ENCODE measurements around the gene MYO16.

MYO16 gene

DNA sequence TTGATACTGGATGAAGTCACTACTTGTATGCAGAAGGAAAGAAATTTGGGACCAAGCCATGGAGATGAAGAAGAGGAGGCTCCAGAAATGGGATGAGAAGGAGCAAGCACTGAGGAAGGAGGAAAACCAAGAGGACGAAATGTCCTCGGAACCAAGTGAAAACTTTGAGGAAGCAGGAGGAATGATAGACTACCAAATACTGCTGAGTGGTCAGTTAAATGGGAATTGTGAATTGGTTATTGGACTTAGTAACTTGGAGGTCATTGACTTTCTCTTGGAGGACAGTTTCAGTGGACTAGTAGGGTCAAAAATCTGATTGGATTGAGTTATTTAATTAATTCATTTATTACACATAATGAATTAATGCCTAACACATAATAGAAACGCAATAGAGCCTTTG, 167.9 kb downstream of the MYO16 start:
- no peak for DNase-seq (ENCODE audit: low read depth)

DNA sequence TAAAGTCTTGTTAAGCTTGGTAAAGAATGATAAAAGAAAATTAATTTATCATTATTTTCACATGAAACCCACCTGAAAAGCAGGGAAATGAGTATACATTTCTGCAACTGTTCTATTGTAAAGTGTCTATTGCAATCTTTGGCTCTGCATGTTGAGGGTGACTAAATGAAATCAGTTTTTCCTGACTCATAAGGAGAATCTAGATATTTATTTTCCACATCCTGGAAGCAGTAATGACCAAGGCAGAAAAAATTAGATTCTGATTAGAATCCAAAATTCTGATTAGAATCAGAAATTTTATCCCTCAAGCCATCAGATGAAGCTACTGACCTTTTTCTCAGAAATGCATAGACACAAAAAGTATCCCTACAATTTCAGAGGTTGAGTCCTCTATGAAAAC, 178.4 kb downstream of the MYO16 start:
- DNase-seq (ENCODE audit: low read depth): no peak

- no peak for DNase-seq (ENCODE audit: low read depth)
Measured at GRCh38 chr13:108812165-108812564, 182.8 kb downstream of the MYO16 start.

- DNase-seq (ENCODE audit: low read depth): no peak
Measured at GRCh38 chr13:108812661-108813060, 183.2 kb downstream of the MYO16 start.

- DNase-seq (ENCODE audit: low read depth): no peak
Measured at GRCh38 chr13:108813587-108814170, 184.3 kb downstream of the MYO16 start.

GRCh38 chr13:108816375-108816774, 187.0 kb downstream of the MYO16 start:
- DNase-seq (ENCODE audit: low read depth): no peak

DNA sequence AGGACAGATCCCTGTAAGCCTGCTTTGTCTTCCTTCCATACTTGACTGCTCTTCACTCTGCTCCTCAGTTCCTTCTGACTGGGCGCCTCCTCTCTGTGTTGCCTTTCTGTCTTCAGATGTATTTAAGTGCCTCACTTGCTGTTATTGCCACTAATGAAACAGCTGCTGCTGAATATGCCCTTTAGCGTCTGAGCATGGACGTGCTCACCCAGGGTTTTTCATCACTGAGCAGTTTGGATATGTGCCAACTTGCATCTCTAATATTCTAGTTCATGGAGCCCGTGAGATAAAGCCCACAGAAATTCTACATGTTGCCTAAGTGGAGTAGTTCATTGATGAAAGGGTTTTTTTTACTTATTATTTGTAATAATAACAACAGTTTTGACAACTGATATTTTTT, 198.2 kb downstream of the MYO16 start:
- no peak for DNase-seq (ENCODE audit: low read depth)

GRCh38 chr13:108828086-108828815, 198.8 kb downstream of the MYO16 start:
- no peak for DNase-seq (ENCODE audit: low read depth)

GRCh38 chr13:108830916-108831315, 201.5 kb downstream of the MYO16 start:
- DNase-seq (ENCODE audit: low read depth): no peak

DNA sequence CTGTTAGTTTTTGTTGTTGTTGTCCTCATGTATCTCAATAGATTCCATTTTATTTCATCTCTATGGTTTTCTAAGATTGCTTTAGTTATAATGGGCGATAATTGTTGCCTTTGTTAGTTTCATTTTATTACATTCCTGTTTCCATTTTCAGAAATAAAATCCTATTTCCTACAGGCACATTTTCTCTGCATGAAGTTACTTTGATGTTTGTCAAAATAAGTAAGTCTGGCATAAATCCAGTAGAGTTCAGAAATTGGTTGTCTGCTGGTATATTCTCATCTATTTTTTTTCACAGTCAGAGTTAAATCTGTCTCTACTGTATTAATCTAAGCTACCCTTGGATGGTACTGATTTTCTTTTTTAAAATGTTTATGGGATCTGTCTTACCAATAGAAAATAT, 204.1 kb downstream of the MYO16 start:
- DNase-seq (ENCODE audit: low read depth): no peak

GRCh38 chr13:108834193-108834592, 204.8 kb downstream of the MYO16 start:
- no peak for DNase-seq (ENCODE audit: low read depth)

DNA sequence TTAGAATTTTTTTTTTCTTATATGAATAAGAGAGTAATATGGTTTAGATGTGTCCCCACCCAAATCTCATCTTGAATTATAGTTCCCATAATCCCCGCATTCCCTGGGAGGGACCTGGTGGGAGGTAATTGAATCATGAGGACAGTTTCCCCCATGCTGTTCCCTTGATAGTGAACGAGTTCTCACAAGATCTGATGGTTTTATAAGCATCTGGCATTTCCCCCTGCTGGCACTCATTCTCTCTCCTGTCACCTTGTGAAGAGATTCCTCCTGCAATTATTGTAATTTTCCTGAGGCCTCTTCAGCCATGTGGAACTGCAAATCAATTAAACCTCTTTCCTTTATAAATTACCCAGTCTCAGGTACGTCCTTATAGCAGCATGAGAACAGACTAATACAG, 205.7 kb downstream of the MYO16 start:
- DNase-seq (ENCODE audit: low read depth): no peak

GRCh38 chr13:108850691-108851090, 221.3 kb downstream of the MYO16 start:
- no peak for DNase-seq (ENCODE audit: low read depth)

DNA sequence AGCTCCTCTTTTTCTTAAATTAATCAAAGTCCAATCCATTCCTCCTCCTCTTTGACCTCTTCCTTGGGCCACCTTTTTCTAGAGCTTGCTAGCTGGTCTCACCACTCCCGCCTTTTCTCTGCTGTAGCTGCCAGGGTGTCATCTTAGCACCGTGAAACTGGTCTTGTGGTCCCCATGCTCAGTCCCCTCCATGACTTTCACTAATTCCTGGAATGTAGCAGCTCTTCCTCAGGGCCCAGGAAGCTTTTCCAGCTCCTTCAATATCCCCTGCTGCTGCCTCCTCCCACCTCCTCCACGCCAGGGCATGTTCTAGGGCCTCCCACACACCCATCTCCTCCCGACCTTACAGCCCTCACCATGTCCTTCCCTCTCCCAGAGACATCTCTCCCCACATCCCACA, 222.2 kb downstream of the MYO16 start:
- DNase-seq (ENCODE audit: low read depth): no peak

DNA sequence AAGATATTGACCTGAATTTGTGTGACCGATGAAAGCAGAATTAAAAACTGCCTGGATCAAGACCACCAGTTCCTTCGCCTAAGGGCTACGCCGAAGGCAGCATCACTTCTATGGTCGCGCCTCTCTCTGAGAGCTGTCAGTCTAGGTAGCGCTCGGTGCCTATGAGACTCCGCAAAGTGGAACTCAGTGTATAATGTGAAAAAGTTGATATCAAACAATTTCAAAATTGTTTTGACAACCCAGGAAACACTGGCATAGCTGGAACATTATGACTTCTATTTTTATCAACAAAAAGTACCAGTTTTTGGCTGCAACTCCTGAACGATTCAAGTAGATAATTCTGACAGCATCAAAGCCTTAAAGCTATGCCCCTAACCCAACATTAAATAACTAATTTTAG, 223.6 kb downstream of the MYO16 start:
- DNase-seq (ENCODE audit: low read depth): no peak

DNA sequence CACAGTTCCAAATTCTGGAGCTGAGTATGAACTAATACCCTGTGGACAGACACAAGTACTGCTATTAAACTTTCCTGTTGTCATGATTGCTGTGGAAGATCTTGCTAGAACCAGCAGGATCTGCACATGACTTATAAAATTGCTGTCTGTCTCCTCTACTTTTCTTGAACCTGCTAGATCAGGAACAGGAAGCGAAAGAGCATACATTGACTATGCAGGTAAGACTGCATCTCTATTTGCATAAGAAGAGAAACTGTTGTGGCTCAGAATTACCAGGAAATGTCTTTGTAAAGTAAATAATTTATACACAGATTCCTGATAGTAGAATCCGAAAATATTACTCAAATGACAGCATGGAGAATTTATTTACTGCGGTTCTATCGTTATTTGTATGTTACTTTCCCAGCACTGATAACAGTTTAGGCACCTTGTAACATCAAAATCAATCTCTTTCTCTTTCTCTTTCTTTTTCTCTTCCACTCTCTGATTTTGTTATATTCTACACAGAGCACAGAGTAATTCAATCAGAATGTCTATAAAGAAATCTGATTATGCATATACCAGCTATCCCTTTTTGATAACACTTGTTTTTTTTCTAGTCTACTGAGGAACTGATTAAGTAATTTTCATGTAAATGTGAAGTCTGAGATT, 226.5 kb downstream of the MYO16 start:
- no peak for DNase-seq (ENCODE audit: low read depth)

DNA sequence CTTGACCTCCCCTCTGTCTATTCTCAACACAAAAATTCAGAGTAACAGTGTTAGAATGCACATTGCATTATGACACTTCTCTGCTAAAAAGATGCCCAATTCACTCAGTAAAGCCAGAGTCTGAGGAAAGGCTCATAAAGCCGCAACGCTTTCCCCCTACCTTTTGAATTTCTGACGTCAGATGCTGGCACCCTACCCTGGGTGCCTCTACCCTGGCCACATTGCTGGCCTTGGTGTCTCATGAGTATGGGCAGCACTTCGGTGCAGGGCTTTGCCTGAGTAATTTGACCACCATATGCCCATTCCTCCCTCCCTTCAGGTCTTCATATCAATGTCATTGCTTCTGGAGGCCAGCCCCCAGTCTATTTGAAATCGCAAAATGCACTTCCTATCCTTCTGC, 229.3 kb downstream of the MYO16 start:
- no peak for DNase-seq (ENCODE audit: low read depth)

DNA sequence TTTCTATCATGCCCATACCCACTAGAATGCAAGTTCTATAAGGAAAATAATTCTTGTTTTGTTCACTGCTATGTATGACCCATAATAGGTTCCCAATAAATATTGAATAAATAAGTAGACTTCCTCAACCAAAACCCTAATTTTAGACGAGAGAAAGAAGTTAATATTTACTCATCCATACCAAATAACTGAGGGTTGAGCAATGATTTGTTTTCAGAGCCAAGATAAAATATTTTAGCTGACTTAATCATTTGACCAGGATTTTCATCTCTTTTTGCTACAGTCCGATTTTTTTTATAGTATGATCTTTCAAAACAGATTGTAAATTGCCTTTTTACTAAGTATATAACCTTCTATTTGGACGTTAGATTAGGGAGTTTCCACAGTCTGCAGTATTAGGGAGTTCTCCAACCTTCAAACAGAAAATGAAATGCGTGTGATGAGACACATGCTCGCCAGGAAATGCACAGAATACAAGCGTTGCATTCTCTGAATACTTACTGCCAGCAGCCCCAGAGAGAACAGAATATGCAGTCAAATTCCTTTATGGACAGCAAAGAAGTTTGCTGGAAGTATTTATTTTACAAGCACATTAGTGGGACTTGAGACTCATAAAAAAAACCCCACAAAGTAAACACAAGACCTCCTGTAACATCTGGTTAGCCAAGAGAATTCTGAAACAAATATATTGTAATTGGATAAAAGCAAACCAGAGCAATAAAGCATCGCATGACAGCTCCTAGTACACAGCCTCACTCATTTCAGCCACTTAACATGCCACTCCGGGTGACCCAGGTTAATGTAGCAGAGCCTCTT, 230.0 kb downstream of the MYO16 start:
- DNase-seq (ENCODE audit: low read depth): no peak

DNA sequence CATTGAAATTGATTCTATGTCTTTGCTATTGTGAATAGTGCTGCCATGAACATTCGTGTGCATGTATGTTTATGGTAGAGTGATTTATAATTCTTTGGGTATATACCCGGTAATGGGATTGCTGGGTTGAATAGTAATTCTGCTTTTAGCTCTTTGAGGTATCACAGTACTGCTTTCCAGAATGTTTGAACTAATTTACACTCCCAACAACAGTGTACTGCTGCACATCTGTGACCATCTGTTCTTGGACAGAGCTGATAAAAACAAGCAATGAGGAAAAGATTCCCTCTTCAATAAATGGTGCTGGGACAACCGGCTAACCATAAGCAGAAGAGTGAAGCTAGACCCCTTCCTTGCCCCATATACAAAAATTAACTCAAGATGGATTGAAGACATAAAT, 231.0 kb downstream of the MYO16 start:
- DNase-seq (ENCODE audit: low read depth): no peak

DNA sequence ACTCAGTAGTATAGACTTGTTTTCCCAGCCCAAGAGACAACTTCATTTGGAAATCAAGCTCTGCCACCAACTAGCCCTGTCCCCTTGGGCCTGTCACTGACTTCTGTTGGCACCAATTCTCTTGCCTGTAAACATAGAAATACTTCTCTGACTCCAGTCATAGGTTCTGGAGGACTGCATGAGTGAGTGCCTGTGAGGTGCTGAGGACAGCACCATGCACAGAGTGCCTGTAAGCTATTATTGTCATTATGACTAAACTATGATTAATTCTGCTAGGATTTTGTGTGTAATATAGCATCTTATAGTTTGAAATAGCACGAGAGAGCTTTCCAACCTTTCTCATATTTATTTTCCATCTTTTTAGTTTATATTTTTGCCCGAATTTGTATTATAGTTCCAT, 247.9 kb downstream of the MYO16 start:
- no peak for DNase-seq (ENCODE audit: low read depth)

- no peak for DNase-seq (ENCODE audit: low read depth)
Measured at GRCh38 chr13:108878732-108879131, 249.3 kb downstream of the MYO16 start.

DNA sequence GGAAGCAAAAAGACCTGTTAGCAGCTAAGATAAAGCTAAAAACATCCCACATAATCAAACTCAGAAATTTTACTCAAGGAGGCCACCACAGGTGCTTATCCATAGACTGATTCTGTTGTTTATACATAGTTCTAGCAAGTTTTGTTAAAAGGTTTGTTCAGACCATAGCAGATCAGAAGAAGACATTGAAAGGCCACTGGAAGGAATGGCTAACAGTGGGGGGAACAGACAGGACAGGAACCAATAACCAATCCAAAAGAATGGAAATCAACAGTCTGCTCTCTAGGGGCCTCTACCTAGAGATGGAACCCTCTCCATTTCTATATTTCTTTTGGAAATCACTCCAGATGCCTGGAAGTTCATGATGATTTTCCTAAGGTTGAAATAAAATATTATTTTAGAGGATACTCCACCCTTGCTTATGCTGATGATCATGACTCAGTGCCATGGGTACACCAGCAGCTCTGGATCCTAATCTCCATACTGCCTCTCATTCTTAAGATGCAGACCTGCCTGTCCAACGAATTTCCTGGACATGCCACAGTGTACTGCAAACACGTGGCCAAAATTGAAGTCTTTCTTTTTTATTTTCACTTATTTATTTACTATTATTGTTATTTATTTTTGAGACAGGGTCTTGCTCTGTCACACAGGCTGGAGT, 260.0 kb downstream of the MYO16 start:
- no peak for DNase-seq (ENCODE audit: low read depth)
